ENCODE measurements around the gene TTLL3.

DNA sequence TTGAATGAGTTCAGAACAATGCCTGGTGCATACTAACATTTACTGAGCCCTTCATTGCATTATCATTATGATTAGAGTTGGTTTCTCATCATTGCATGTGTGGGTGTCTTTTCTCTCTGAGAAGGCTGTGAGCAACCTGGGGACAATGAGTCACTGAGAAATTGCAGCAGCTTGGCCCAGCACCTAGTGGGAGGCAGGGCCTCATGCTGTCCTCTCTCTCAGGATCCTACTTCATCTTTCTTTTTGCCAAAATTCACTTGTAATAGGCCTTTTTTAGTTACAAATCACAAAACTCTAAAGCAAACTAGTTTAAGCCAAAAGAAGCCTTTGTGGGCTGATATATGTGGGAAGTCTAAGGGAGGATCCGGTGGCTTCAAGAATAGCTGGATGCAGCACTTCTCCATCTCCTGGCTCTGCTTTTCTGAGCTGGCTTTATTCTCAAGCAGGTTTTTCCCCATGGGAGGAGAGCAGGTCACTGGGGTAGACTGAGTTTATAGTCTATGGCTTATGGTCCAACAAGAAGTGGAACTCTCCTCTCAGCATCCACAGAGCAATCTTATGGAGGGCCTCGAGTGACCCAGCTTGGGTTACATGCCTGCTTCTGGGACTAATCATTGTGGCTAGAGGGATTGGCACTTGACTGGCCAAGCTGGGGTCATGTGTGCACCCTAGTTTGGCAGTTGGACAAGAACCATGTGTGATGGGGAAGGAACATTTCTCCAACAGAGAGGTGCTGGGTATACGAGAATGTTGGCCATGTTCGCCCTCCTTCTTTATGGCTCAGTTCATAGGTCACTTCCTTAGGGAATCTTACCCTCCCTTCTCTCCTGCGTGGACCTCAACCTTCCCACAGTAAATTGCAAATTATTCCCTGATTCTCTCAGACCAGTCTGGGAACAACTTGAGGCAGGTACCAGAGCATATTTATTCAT, 31.7 kb upstream of the TTLL3 start:
- TF ChIP-seq POLR2A (IDR thresholded peaks at IDR 0.05): no peak
- TF ChIP-seq, protein P1, sequence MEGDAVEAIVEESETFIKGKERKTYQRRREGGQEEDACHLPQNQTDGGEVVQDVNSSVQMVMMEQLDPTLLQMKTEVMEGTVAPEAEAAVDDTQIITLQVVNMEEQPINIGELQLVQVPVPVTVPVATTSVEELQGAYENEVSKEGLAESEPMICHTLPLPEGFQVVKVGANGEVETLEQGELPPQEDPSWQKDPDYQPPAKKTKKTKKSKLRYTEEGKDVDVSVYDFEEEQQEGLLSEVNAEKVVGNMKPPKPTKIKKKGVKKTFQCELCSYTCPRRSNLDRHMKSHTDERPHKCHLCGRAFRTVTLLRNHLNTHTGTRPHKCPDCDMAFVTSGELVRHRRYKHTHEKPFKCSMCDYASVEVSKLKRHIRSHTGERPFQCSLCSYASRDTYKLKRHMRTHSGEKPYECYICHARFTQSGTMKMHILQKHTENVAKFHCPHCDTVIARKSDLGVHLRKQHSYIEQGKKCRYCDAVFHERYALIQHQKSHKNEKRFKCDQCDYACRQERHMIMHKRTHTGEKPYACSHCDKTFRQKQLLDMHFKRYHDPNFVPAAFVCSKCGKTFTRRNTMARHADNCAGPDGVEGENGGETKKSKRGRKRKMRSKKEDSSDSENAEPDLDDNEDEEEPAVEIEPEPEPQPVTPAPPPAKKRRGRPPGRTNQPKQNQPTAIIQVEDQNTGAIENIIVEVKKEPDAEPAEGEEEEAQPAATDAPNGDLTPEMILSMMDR (IDR thresholded peaks at IDR 0.05): no peak
- TF ChIP-seq POLR2AphosphoS5 (IDR thresholded peaks at IDR 0.05): no peak
